ENCODE measurements around the gene B3GAT2. TPM values are rescaled to one million over a fixed set of nuclear protein-coding genes. Genes with fewer than 3 reads are reported as not detected.

B3GAT2 gene
- total RNA-seq, 2 donors from 2014 or later = not detected

GRCh38 chr6:70811788-70812187 is 145.1 kb downstream of the B3GAT2 start:
- H3K27me3 ChIP-seq = no peaks in the 10 kb centered on the region
- no peak overlapping the region for H3K27ac ChIP-seq
- no peak for TF ChIP-seq CTCF (IDR thresholded peaks at IDR 0.05)
- no peak overlapping the region for H3K4me3 ChIP-seq
- H3K36me3 ChIP-seq = no peaks in the 10 kb centered on the region
- no peaks in the 10 kb centered on the region for H3K9me3 ChIP-seq
- no peak for DNase-seq
- intact Hi-C loops (cut with DNase I) = no loop called here
- no peaks in the 10 kb centered on the region for H3K4me1 ChIP-seq
- no peak overlapping the region for H3K9ac ChIP-seq (ENCODE audit: low read depth in 2 of 2, low read length in 2 of 2)
